HepG2 (cell line): Measurements from ENCODE around the gene AQP6. TPM values are rescaled to one million over a fixed set of nuclear protein-coding genes. Genes with fewer than 3 reads are reported as not detected.

ENCODE experiments used
- EED ChIP-seq: sonication (generic); formaldehyde crosslinking; IDR thresholded peaks from 2 replicates; pipeline ENCODE4 v1.5.0; 2020; ENCODE audit warnings: mild to moderate bottlenecking, missing genetic modification reagents
- HMGA1 ChIP-seq: sonication (generic); formaldehyde crosslinking; conservative IDR thresholded peaks from 2 replicates; pipeline ENCODE4 v1.4.0; 2020; ENCODE audit warnings: missing genetic modification reagents
- IRF2 ChIP-seq: IDR thresholded peaks from 2 replicates; pipeline ENCODE4 v1.6.1; 2018; ENCODE audit warnings: missing genetic modification reagents, missing compliant biosample characterization
- NFIC ChIP-seq: IDR thresholded peaks from 2 replicates; pipeline ENCODE4 v1.6.1; 2012; ENCODE audit warnings: mild to moderate bottlenecking, low read length, inconsistent platforms
- RAD21 ChIP-seq: fragments of 450-650 bp; formaldehyde crosslinking; IDR thresholded peaks from 2 replicates; pipeline ENCODE4 v1.5.0; 2020; ENCODE audit warnings: mild to moderate bottlenecking
- SMC3 ChIP-seq: IDR thresholded peaks from 2 replicates; pipeline ENCODE4 v1.6.1; 2011; ENCODE audit warnings: low read length, improper control_type of control experiment
- SP4 ChIP-seq: sonication (generic); formaldehyde crosslinking; IDR thresholded peaks from 2 replicates; pipeline ENCODE4 v1.8.1; 2023; ENCODE audit warnings: mild to moderate bottlenecking, missing genetic modification reagents
- TBX2 ChIP-seq: sonication (generic); formaldehyde crosslinking; IDR thresholded peaks from 2 replicates; pipeline ENCODE4 v1.5.0; 2020; ENCODE audit warnings: missing genetic modification reagents, mild to moderate bottlenecking, borderline replicate concordance
- TGIF2 ChIP-seq: IDR thresholded peaks from 2 replicates; pipeline ENCODE4 v1.6.1; 2016; ENCODE audit warnings: control low read depth, missing compliant biosample characterization
- ZBTB21 ChIP-seq: sonication (generic); formaldehyde crosslinking; IDR thresholded peaks from 2 replicates; pipeline ENCODE4 v1.4.0; 2020; ENCODE audit warnings: missing genetic modification reagents
- ZNF775 ChIP-seq: sonication (generic); formaldehyde crosslinking; IDR thresholded peaks from 2 replicates; pipeline ENCODE4 v1.4.0; 2020; ENCODE audit warnings: missing genetic modification reagents, mild to moderate bottlenecking, moderate library complexity, borderline replicate concordance
- polyA plus RNA-seq, 8 experiments: library from polyadenylated mRNA; depleted of rRNA in 3 of 8; stranded (reverse) in 7 of 8; unstranded in 1 of 8; fragments of >200 nt; fragmentation: Illumina TruSeq in 4 of 8; extraction: Trizol in 4 of 8; gene quantifications; 2 replicates each; pipeline versions ENCODE4 v1.2.1 to v1.2.3, GENCODE V29; 2011 to 2016; ENCODE audit warnings: low read depth in 4 of 8, missing spikeins in 1 of 8, mixed read lengths in 1 of 8; ENCODE audit not compliant: insufficient read depth in 1 of 8
- total RNA-seq, 5 experiments: library from RNA; depleted of rRNA; stranded (reverse); fragments of >200 nt; fragmentation: Illumina TruSeq; extraction: Trizol; gene quantifications; 2 replicates each; pipeline ENCODE4 v1.2.3, GENCODE V29; 2016; ENCODE audit warnings: low read depth in 1 of 5
- TF ChIP-seq, protein P1 (sequence below): sonication (generic); formaldehyde crosslinking; IDR thresholded peaks from 2 replicates; pipeline ENCODE4 v1.5.0; 2020; ENCODE audit warnings: missing genetic modification reagents
- TF ChIP-seq, protein P2 (sequence below): sonication (generic); formaldehyde crosslinking; conservative IDR thresholded peaks from 2 replicates; pipeline ENCODE4 v1.4.0; 2020; ENCODE audit warnings: mild to moderate bottlenecking, missing genetic modification reagents, moderate library complexity
- TF ChIP-seq, protein P3 (sequence below): sonication (generic); formaldehyde crosslinking; IDR thresholded peaks from 2 replicates; pipeline ENCODE4 v1.4.0; 2020; ENCODE audit warnings: missing genetic modification reagents
- TF ChIP-seq, protein P4 (sequence below): sonication (generic); formaldehyde crosslinking; IDR thresholded peaks from 2 replicates; pipeline ENCODE4 v1.4.0; 2020; ENCODE audit warnings: missing genetic modification reagents, borderline replicate concordance
- TF ChIP-seq, protein P5 (sequence below): sonication (generic); formaldehyde crosslinking; IDR thresholded peaks from 2 replicates; pipeline ENCODE4 v1.5.1; 2020; ENCODE audit warnings: mild to moderate bottlenecking, missing genetic modification reagents, borderline replicate concordance

AQP6 gene
- total and polyA plus RNA-seq, 2 of the 13 experiments (the other 11 are each of a cell fraction or from before 2014, with no cell fraction given), result 0.32 to 1.3 TPM

DNA sequence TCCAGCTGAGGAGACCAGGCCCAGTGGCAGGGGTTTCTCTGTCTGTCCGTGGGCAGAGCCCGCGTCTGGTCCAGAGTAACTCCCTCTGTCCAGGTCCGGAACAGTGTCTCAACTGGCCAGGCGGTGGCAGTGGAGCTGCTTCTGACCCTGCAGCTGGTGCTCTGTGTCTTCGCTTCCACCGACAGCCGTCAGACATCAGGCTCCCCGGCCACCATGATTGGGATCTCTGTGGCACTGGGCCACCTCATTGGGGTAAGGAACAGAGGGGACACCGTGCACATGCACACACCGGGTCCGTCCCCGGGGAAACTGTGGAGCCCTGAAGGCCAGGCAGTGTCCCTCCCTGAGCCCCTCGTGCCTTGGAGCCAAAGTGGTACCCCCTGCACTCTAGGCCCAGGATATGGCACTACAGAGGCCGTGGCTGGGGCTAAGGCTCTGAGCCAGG is 1.5 kb downstream of the AQP6 start (continued):
- TF ChIP-seq, protein P1, sequence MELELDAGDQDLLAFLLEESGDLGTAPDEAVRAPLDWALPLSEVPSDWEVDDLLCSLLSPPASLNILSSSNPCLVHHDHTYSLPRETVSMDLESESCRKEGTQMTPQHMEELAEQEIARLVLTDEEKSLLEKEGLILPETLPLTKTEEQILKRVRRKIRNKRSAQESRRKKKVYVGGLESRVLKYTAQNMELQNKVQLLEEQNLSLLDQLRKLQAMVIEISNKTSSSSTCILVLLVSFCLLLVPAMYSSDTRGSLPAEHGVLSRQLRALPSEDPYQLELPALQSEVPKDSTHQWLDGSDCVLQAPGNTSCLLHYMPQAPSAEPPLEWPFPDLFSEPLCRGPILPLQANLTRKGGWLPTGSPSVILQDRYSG (CRISPR knock-in tag), result no peak
- TF ChIP-seq TBX2 (CRISPR knock-in tag) (peak; percentile 37; the same call in 1 of the 2 replicates), ZNF775 (CRISPR knock-in tag) (no peak), NFIC (no peak), TGIF2 (CRISPR knock-in tag) (0 out of 2 replicates have a peak, but pooled peaks have one; percentile 20), EED (CRISPR knock-in tag) (0 out of 2 replicates have a peak, but pooled peaks have one; percentile 9), HMGA1 (CRISPR knock-in tag) (no peak), ZBTB21 (no peak), RAD21 (CRISPR knock-in tag) (peak; percentile 85), SP4 (CRISPR knock-in tag) (no peak), SMC3 (0 out of 2 replicates have a peak, but pooled peaks have one; percentile 42), IRF2 (CRISPR knock-in tag) (0 out of 2 replicates have a peak, but pooled peaks have one; percentile 17)
- TF ChIP-seq, protein P2, sequence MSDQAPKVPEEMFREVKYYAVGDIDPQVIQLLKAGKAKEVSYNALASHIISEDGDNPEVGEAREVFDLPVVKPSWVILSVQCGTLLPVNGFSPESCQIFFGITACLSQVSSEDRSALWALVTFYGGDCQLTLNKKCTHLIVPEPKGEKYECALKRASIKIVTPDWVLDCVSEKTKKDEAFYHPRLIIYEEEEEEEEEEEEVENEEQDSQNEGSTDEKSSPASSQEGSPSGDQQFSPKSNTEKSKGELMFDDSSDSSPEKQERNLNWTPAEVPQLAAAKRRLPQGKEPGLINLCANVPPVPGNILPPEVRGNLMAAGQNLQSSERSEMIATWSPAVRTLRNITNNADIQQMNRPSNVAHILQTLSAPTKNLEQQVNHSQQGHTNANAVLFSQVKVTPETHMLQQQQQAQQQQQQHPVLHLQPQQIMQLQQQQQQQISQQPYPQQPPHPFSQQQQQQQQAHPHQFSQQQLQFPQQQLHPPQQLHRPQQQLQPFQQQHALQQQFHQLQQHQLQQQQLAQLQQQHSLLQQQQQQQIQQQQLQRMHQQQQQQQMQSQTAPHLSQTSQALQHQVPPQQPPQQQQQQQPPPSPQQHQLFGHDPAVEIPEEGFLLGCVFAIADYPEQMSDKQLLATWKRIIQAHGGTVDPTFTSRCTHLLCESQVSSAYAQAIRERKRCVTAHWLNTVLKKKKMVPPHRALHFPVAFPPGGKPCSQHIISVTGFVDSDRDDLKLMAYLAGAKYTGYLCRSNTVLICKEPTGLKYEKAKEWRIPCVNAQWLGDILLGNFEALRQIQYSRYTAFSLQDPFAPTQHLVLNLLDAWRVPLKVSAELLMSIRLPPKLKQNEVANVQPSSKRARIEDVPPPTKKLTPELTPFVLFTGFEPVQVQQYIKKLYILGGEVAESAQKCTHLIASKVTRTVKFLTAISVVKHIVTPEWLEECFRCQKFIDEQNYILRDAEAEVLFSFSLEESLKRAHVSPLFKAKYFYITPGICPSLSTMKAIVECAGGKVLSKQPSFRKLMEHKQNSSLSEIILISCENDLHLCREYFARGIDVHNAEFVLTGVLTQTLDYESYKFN, result no peak
- TF ChIP-seq, protein P3, sequence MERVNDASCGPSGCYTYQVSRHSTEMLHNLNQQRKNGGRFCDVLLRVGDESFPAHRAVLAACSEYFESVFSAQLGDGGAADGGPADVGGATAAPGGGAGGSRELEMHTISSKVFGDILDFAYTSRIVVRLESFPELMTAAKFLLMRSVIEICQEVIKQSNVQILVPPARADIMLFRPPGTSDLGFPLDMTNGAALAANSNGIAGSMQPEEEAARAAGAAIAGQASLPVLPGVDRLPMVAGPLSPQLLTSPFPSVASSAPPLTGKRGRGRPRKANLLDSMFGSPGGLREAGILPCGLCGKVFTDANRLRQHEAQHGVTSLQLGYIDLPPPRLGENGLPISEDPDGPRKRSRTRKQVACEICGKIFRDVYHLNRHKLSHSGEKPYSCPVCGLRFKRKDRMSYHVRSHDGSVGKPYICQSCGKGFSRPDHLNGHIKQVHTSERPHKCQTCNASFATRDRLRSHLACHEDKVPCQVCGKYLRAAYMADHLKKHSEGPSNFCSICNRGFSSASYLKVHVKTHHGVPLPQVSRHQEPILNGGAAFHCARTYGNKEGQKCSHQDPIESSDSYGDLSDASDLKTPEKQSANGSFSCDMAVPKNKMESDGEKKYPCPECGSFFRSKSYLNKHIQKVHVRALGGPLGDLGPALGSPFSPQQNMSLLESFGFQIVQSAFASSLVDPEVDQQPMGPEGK (CRISPR knock-in tag), result 0 out of 2 replicates have a peak, but pooled peaks have one; percentile 26
- TF ChIP-seq, protein P4, sequence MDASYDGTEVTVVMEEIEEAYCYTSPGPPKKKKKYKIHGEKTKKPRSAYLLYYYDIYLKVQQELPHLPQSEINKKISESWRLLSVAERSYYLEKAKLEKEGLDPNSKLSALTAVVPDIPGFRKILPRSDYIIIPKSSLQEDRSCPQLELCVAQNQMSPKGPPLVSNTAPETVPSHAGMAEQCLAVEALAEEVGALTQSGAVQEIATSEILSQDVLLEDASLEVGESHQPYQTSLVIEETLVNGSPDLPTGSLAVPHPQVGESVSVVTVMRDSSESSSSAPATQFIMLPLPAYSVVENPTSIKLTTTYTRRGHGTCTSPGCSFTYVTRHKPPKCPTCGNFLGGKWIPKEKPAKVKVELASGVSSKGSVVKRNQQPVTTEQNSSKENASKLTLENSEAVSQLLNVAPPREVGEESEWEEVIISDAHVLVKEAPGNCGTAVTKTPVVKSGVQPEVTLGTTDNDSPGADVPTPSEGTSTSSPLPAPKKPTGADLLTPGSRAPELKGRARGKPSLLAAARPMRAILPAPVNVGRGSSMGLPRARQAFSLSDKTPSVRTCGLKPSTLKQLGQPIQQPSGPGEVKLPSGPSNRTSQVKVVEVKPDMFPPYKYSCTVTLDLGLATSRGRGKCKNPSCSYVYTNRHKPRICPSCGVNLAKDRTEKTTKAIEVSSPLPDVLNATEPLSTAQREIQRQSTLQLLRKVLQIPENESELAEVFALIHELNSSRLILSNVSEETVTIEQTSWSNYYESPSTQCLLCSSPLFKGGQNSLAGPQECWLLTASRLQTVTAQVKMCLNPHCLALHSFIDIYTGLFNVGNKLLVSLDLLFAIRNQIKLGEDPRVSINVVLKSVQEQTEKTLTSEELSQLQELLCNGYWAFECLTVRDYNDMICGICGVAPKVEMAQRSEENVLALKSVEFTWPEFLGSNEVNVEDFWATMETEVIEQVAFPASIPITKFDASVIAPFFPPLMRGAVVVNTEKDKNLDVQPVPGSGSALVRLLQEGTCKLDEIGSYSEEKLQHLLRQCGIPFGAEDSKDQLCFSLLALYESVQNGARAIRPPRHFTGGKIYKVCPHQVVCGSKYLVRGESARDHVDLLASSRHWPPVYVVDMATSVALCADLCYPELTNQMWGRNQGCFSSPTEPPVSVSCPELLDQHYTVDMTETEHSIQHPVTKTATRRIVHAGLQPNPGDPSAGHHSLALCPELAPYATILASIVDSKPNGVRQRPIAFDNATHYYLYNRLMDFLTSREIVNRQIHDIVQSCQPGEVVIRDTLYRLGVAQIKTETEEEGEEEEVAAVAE (CRISPR knock-in tag), result no peak
- TF ChIP-seq, protein P5, sequence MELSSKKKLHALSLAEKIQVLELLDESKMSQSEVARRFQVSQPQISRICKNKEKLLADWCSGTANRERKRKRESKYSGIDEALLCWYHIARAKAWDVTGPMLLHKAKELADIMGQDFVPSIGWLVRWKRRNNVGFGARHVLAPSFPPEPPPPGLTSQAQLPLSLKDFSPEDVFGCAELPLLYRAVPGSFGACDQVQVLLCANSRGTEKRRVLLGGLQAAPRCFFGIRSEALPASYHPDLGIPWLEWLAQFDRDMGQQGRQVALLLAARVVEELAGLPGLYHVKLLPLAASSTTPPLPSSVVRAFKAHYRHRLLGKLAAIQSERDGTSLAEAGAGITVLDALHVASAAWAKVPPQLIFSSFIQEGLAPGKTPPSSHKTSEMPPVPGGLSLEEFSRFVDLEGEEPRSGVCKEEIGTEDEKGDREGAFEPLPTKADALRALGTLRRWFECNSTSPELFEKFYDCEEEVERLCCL (CRISPR knock-in tag), result no peak
